Kidney (tissue), 14 donors: Measurements from ENCODE around the gene NAA35. TPM values are rescaled to one million over a fixed set of nuclear protein-coding genes. Genes with fewer than 3 reads are reported as not detected.
A peak's percentile ranks its signal among the peaks of the same experiment; 100 is the strongest.

Experiments
- DNase-seq, 5 donors: peaks; one replicate each; pipeline ENCODE4 v3.0.0-alpha.2; 2013 to 2020
- FAIRE-seq: peaks from 2 replicates; lab custom pipeline; 2012; peaks lifted over from hg19 to GRCh38; lab: Jason Lieb, UNC
- H3K27ac ChIP-seq, 2 donors: one replicate each; pipeline ENCODE4 v1.7.0; 2013; ENCODE audit warnings: low read depth in 2 of 2, low read length in 2 of 2, inconsistent platforms in 1 of 2
- H3K27me3 ChIP-seq: one replicate; pipeline ENCODE4 v1.7.1; 2013; ENCODE audit warnings: low read length, inconsistent platforms; ENCODE audit not compliant: control insufficient read depth, insufficient read depth
- H3K36me3 ChIP-seq, 3 donors: one replicate each; pipeline versions ENCODE4 v1.7.0 to v1.7.1; 2013; ENCODE audit warnings: low read length in 3 of 3, control low read depth in 1 of 3, inconsistent platforms in 1 of 3; ENCODE audit not compliant: insufficient read depth in 3 of 3, control insufficient read depth in 2 of 3
- H3K4me1 ChIP-seq, 3 donors: one replicate each; pipeline versions ENCODE4 v1.7.0 to v1.7.1; 2013; ENCODE audit warnings: low read length in 3 of 3, inconsistent platforms in 1 of 3, low read depth in 1 of 3; ENCODE audit not compliant: control insufficient read depth in 2 of 3, insufficient read depth in 2 of 3
- H3K4me3 ChIP-seq, 3 donors: one replicate each; pipeline versions ENCODE4 v1.7.0 to v1.8.1; 2013; ENCODE audit warnings: low read length in 3 of 3, control low read depth in 1 of 3, inconsistent platforms in 1 of 3
- H3K9ac ChIP-seq, 3 donors: one replicate each; pipeline versions ENCODE4 v1.7.0 to v1.7.1; 2013; ENCODE audit warnings: low read length in 3 of 3, control low read depth in 1 of 3, inconsistent platforms in 1 of 3
- H3K9me3 ChIP-seq, 3 donors: one replicate each; pipeline versions ENCODE4 v1.7.0 to v1.7.1; 2013; ENCODE audit warnings: low read length in 3 of 3, control low read depth in 1 of 3, inconsistent platforms in 1 of 3; ENCODE audit not compliant: control insufficient read depth in 2 of 3, insufficient read depth in 1 of 3
- intact Hi-C: fragments of 100-400 bp; cut with DNase I; formaldehyde crosslinking; loops from one replicate; pipeline ENCODE4 v1.11.1; 2022
- polyA plus RNA-seq: library from polyadenylated mRNA; stranded (reverse); fragments of 350-450 nt; fragmentation: Illumina TruSeq; extraction: RNeasy Lipid Tissue Mini Kit (QIAGEN cat#74804); gene quantifications from one replicate; pipeline ENCODE4 v1.2.3, GENCODE V29; 2014; ENCODE audit warnings: low read depth, low replicate concordance; ENCODE audit not compliant: insufficient read depth
- total RNA-seq: library from RNA; stranded (reverse); fragmentation: NEBNext Ultra II Directional; extraction: Animal tissue kit (Norgen Biotek cat#: 25700); gene quantifications from one replicate; pipeline ENCODE4 v1.2.1, GENCODE V29; 2021
- TF ChIP-seq, protein P1 (sequence below): IDR thresholded peaks from 3 replicates; pipeline ENCODE4 v1.5.1; 2012; ENCODE audit warnings: mild to moderate bottlenecking, moderate library complexity, borderline replicate concordance; ENCODE audit not compliant: insufficient read depth; ENCODE audit errors: extremely low read depth
- donor health status: control.
- donor health status: control.
- donor health status: control.
- donor health status: control.
- donor health status: control.
- donor health status: DM: yes; HTN: yes; CAD: no.
- donor health status: Normal renal cell carcinoma (clear cell type).

The NAA35 gene
- total and polyA plus RNA-seq, 2 donors from 2014 or later: 10.8 to 25.3 TPM

DNA sequence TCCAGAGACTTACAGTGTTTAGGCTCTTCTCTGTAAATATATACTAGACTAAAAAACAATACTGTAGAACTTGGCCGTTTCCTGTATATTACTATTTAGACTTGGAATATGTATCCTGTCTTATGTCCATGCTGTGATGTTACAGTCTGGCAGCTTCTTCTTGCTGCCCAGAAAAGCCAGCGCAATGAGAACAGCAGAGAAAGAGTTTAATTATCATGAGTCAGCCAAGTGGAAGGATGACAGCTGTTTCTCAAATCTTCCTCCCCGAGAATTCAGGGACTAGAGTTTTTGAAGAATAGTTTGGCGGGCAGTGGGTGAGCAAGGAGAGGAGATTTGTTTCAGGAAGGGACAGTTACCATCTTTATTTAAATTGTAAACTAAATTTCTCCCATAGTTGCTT is 37.5 kb downstream of the NAA35 start:
- Histone ChIP-seq H3K36me3 (peaks cover 3 to 28% (median 20%) of the 10 kb centered on the region in 3 donors), H3K9ac (no peak overlapping the region), H3K4me1 (no peaks in the 10 kb centered on the region), H3K9me3 (no peaks in the 10 kb centered on the region), H3K27me3 (no peaks in the 10 kb centered on the region), H3K4me3 (no peak overlapping the region), H3K27ac (no peak overlapping the region)
- TF ChIP-seq, protein P1, sequence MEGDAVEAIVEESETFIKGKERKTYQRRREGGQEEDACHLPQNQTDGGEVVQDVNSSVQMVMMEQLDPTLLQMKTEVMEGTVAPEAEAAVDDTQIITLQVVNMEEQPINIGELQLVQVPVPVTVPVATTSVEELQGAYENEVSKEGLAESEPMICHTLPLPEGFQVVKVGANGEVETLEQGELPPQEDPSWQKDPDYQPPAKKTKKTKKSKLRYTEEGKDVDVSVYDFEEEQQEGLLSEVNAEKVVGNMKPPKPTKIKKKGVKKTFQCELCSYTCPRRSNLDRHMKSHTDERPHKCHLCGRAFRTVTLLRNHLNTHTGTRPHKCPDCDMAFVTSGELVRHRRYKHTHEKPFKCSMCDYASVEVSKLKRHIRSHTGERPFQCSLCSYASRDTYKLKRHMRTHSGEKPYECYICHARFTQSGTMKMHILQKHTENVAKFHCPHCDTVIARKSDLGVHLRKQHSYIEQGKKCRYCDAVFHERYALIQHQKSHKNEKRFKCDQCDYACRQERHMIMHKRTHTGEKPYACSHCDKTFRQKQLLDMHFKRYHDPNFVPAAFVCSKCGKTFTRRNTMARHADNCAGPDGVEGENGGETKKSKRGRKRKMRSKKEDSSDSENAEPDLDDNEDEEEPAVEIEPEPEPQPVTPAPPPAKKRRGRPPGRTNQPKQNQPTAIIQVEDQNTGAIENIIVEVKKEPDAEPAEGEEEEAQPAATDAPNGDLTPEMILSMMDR: no peak
- DNase-seq: peak in 1 of 5 donors; percentile 19
- intact Hi-C loops: no loop called here
- FAIRE-seq: no peak

DNA sequence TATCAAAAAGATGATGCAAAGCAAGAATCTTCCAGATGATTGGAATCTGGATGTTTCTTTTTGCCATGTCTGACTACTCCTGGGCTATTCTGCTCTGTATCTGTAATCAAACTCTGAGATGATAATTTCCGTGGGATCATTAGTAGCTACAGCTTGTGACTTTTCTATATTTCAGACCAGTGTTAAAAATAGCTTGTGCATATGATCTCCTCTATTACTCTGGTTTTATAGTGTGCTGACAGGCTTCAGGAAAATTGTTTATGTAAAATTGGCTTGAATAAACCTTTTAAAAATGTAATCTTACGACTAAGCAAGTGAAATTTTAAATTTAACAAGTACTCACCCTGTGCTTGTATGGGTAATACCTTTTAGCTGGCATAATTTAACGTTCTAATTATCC is 40.4 kb downstream of the NAA35 start:
- TF ChIP-seq, protein P1: no peak
- no peak overlapping the region for H3K27ac ChIP-seq
- DNase-seq: no peak
- H3K9ac ChIP-seq: no peak overlapping the region
- no peaks in the 10 kb centered on the region for H3K9me3 ChIP-seq
- H3K4me3 ChIP-seq: no peak overlapping the region
- FAIRE-seq: no peak
- H3K4me1 ChIP-seq: no peaks in the 10 kb centered on the region
- intact Hi-C loops: no loop called here
- H3K36me3 ChIP-seq: peaks cover 4 to 28% (median 16%) of the 10 kb centered on the region in 3 donors
- H3K27me3 ChIP-seq: no peaks in the 10 kb centered on the region

DNA sequence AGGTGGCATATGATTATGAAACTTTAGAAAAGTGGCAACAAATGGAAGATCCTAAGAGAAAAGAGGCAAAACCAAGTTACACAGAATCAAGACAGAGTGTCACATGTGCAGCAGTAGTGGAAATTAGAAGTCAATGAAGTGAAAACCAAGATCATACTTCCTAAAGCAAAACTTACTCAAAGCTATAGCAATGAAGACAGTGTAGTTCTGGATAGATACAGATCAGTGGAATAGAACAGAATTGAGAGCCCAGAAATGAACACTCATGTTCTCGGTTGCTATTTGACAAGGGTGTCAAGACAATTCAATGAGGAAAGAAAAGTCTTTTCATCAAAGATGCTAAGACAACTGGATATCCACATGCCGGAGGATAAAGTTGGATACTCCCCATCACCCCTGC is 43.5 kb downstream of the NAA35 start:
- H3K4me1 ChIP-seq: no peaks in the 10 kb centered on the region
- no peak overlapping the region for H3K9ac ChIP-seq
- no peaks in the 10 kb centered on the region for H3K9me3 ChIP-seq
- no peaks in the 10 kb centered on the region for H3K27me3 ChIP-seq
- H3K4me3 ChIP-seq: no peak overlapping the region
- peaks cover 4 to 14% (median 12%) of the 10 kb centered on the region in 3 donors for H3K36me3 ChIP-seq
- DNase-seq (no peak), FAIRE-seq (no peak)
- intact Hi-C loops: no loop called here
- TF ChIP-seq, protein P1: no peak
- H3K27ac ChIP-seq: no peak overlapping the region

DNA sequence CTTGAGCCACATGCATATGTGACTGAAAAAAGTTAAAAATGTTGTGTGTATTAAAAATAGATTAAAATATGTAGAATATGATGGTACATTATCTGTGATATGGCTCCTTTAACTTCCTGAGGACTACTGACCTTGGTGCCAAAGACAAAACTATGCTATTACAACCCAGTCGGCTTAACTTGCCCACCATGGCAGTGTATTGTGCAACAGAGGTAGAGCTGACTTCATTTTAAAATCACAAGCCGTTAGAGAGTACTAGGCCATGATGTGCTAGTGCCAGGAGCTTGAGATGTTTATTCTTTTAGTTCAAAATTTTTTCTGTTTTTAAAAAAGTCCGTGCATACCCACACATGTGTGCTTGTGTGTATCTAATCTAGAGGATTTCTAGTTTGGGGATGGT is 46.3 kb downstream of the NAA35 start:
- no peak for DNase-seq
- no peak overlapping the region for H3K9ac ChIP-seq
- H3K4me1 ChIP-seq: no peaks in the 10 kb centered on the region
- no peaks in the 10 kb centered on the region for H3K9me3 ChIP-seq
- H3K36me3 ChIP-seq: peaks cover 0 to 9% (median 4%) of the 10 kb centered on the region in 3 donors
- TF ChIP-seq, protein P1: no peak
- no peak overlapping the region for H3K27ac ChIP-seq
- no peak for FAIRE-seq
- intact Hi-C loops: no loop called here
- H3K27me3 ChIP-seq: no peaks in the 10 kb centered on the region
- H3K4me3 ChIP-seq: no peak overlapping the region
